ENCODE data around the gene MAPT.
A peak's percentile ranks its signal among the peaks of the same experiment; 100 is the strongest.

MAPT gene

GRCh38 chr17:45863857-45864654, 30.3 kb upstream of the MAPT start:
- DNase-seq = no peak

GRCh38 chr17:45867171-45867570, 27.2 kb upstream of the MAPT start:
- no peak for DNase-seq

GRCh38 chr17:45867702-45868101, 26.7 kb upstream of the MAPT start:
- no peak for DNase-seq

GRCh38 chr17:45868276-45868675, 26.1 kb upstream of the MAPT start:
- DNase-seq = no peak

GRCh38 chr17:45869676-45870341, 24.5 kb upstream of the MAPT start:
- DNase-seq = no peak

- DNase-seq = no peak
These were observed 23.9 kb upstream of the MAPT start for GRCh38 chr17:45870342-45870974.

- no peak for DNase-seq
These were observed 22.6 kb upstream of the MAPT start for GRCh38 chr17:45871718-45872117.

GRCh38 chr17:45873728-45874127, 20.6 kb upstream of the MAPT start:
- DNase-seq = peak; percentile 34

- peak; percentile 26 for DNase-seq
These were observed 20.2 kb upstream of the MAPT start for GRCh38 chr17:45874151-45874550.

- DNase-seq = no peak
These were observed 17.8 kb upstream of the MAPT start for GRCh38 chr17:45876539-45876938.

- DNase-seq = no peak
These were observed 16.9 kb upstream of the MAPT start for GRCh38 chr17:45877467-45877866.

- no peak for DNase-seq
These were observed 11.3 kb upstream of the MAPT start for GRCh38 chr17:45883063-45883462.

- no peak for DNase-seq
These were observed 7.5 kb upstream of the MAPT start for GRCh38 chr17:45886852-45887251.

- DNase-seq = no peak
These were observed 6.0 kb upstream of the MAPT start for GRCh38 chr17:45888392-45888791.

- no peak for DNase-seq
These were observed 4.8 kb upstream of the MAPT start for GRCh38 chr17:45889579-45889978.

- DNase-seq = no peak
These were observed 681 bp upstream of the MAPT start for GRCh38 chr17:45893725-45894021.

GRCh38 chr17:45895304-45895968, 1.1 kb downstream of the MAPT start:
- DNase-seq = peak; percentile 33

- no peak for DNase-seq
These were observed 1.8 kb downstream of the MAPT start for GRCh38 chr17:45895969-45896785.

GRCh38 chr17:45896803-45897693, 2.7 kb downstream of the MAPT start:
- no peak for DNase-seq

- no peak for DNase-seq
These were observed 5.8 kb downstream of the MAPT start for GRCh38 chr17:45900136-45900535.

- no peak for DNase-seq
These were observed 6.5 kb downstream of the MAPT start for GRCh38 chr17:45900723-45901415.

Data from CD4-positive, alpha-beta T cell treated with Interleukin-21 for 1 hour (primary cell).